HG02981 (cell line): Measurements from ENCODE around the gene AHR.
"Not testable (repeated sequence)": the region's sequence is repeated elsewhere in the genome, so short reads cannot be mapped to it uniquely, and the experiment has no call there.

Experiments
- ATAC-seq: cut with Tn5 transposase; IDR thresholded peaks from one replicate; pipeline ENCODE4 v1.9.1; 2021; ENCODE audit warnings: mild to moderate bottlenecking, moderate library complexity; ENCODE audit not compliant: unreplicated experiment

AHR gene

DNA sequence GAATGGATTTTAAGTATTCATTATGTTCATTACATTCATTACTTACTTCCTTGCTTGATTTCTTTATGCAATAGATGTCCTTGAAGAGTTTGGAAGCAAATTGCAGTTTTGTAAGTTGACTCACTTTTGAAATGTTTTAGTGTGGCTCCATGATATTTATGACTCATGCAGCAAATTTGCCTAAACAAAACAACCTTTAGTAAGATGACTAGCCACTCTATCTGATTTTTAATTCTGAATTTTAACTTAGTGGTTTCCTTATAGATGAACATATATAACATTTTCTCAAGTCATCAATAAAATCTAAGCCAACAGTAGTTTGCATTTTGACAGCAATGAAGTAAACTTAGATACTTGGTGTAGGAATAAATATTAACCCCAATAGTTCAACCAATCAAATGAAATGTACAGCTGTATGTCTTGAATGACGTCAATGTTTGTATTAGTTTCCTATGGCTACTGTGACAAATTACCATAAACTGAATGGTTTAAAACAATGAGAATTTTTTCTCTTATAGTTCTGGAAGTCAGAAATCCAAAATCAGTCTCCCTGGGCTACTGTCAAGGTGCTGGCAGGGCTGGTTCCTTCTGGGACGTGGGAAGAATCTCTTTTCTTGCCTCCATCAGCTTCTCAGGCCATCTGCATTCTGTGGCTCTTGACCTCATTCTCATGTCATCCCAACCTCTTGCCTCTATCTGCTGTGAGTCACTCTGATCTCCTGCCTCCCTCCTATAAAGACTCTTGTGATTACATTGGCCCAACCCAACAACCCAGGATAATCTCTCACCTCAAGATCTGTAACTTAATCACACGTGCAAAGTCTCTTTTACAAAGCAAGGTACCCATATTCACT is 73.4 kb downstream of the AHR start:
- no peak for ATAC-seq

DNA sequence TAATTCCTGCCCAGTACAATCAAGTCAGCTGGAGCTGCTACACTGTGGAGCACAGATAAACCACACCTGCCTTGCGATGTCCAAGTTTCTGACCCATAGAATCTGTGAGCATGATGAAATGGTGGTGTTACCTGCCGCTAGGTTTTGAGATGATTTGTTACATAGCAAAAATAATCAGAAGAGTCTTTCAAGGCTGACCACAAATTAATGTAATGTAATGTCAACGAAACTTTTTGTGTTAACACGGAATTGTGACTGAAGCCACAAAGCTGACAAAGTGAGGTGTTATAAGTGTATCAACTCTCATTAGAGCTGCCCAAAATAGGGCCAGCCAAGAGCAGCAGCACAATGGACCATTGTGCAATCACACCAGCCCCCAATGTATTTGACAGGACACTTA is 75.7 kb downstream of the AHR start:
- ATAC-seq, result no peak

- ATAC-seq, result no peak
Observed at GRCh38 chr7:17374654-17375053, 76.2 kb downstream of the AHR start.

GRCh38 chr7:17376595-17376994 is 78.1 kb downstream of the AHR start:
- no peak for ATAC-seq

DNA sequence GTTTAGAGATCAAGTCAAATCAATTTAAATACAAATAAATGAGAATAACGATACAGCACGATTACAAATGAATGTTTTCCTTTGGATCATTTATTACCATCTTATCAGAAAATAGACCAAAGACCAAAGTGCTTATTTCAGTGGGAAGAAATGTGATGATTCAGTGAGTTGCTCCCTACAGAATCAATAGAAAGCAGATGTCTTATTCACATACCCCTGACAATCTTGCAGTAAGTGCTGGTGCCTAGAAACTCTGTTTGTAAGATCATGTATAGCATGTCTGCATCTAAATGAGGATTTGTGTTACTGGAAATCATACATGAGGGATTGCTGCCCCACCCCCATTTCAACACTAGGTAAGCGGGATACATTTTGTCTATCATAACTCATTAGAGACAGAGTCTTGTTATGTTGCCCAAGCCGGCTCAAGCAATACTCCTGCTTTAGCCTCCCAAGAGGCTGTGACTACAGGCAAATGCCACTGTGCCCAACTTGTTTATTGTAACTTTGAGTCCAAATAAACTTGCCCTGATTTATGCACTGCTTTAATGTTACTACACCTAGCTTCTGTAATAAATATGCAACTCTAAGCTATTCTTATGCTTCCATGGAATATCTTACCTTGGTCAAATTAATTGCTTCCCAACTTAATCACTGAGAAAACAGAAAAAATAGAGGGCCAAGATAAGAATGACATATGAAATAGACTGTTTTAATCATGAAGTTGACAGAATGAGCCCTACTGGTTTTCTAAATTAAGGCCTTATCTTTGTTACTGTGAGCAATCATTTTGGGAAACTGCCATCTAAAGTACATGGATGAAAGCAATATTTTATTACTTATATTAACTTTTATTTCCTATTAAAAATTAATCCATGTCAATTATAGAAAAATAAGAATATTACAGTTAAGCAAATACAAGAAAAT is 82.5 kb downstream of the AHR start:
- no peak for ATAC-seq

GRCh38 chr7:17382408-17383354 is 84.2 kb downstream of the AHR start:
- ATAC-seq, result not testable (repeated sequence)

DNA sequence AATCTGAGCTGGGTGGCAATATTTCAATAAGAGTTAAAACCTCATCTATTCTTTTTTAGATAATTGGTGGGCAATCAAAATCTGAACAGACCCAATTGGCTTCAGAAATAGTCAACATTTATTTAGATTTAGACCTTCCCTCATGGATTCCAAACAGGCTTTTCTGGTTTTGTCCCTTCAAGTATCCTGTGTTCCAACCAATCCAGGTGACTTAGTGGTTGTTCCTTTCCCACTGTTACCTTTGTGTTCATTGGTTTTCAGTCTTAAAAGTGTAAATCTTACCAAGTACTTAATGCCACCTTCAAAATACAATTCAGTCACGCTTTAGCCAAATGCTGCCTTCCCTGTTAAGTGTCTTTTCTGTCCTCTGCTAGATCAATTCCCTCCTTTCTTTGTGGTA is 85.9 kb downstream of the AHR start:
- no peak for ATAC-seq

DNA sequence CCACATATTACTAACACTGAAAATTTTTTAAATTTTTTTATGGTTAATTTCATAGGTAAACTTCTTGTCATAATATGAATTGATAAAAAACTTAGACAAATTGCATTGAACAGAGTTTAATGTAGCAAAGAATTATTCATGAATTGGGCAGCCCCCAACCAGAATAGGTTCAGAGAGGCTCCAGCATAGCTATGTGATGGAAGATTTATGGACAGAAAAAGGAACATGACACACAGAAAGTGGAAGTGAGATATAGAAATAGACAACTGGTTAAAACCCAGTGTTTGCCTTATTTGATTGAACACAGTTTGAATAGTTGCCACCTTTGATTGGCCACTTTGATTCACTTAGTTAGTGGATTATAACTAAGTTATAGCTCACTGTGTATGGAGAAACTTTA is 87.2 kb downstream of the AHR start:
- ATAC-seq, result no peak

GRCh38 chr7:17390392-17390791 is 91.9 kb downstream of the AHR start:
- no peak for ATAC-seq

DNA sequence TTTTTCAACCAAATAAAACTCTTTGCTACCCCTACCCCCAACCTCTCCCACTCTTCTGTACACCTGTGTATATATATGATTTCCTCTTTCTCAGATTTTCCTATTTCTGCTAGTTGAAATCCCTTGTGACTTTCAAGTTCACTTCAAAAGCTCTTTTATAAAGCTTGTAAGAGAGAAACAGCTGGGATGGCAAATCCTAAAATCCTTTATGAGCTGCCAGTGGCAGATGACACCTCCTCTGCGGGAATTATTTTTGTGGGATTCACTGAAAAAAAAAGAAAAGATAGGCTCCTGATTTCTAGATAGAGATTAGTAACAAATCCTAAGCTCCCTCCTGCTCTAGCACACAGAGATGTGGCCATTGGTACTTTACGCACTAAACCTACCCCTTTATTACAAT is 92.9 kb downstream of the AHR start:
- no peak for ATAC-seq

GRCh38 chr7:17392846-17393245 is 94.4 kb downstream of the AHR start:
- no peak for ATAC-seq

GRCh38 chr7:17394563-17394962 is 96.1 kb downstream of the AHR start:
- not testable (repeated sequence) for ATAC-seq
